WERI-Rb-1 (cell line): Measurements from ENCODE around the gene ZKSCAN5.

Source experiments
- DNase-seq: peaks from one replicate; pipeline ENCODE4 v3.0.0-alpha.2; 2020
- H3K27ac ChIP-seq: fragments of 250-450 bp; sonication (Bioruptor Pico); 2 replicates; pipeline ENCODE4 v1.5.1; 2020; ENCODE audit warnings: mild to moderate bottlenecking, moderate library complexity
- H3K27me3 ChIP-seq: fragments of 250-450 bp; sonication (Bioruptor Pico); 2 replicates; pipeline ENCODE4 v1.5.1; 2021; ENCODE audit warnings: mild to moderate bottlenecking, low read depth, moderate library complexity; ENCODE audit not compliant: insufficient read depth, severe bottlenecking
- H3K36me3 ChIP-seq: fragments of 250-450 bp; sonication (Bioruptor Pico); 2 replicates; pipeline ENCODE4 v1.5.1; 2020; ENCODE audit warnings: mild to moderate bottlenecking, moderate library complexity
- H3K4me3 ChIP-seq: 2 replicates; pipeline ENCODE4 v1.5.1; 2011; ENCODE audit warnings: low read depth, mild to moderate bottlenecking, control low read depth, low read length
- H3K9me3 ChIP-seq: fragments of 250-450 bp; sonication (Bioruptor Pico); 2 replicates; pipeline ENCODE4 v1.5.1; 2021; ENCODE audit warnings: mild to moderate bottlenecking, moderate library complexity; ENCODE audit not compliant: severe bottlenecking
- TF ChIP-seq, protein P1 (sequence below): IDR thresholded peaks from 2 replicates; pipeline ENCODE4 v1.5.1; 2011; ENCODE audit warnings: low read depth, mild to moderate bottlenecking, control low read depth, inconsistent platforms, low read length

The ZKSCAN5 gene

DNA sequence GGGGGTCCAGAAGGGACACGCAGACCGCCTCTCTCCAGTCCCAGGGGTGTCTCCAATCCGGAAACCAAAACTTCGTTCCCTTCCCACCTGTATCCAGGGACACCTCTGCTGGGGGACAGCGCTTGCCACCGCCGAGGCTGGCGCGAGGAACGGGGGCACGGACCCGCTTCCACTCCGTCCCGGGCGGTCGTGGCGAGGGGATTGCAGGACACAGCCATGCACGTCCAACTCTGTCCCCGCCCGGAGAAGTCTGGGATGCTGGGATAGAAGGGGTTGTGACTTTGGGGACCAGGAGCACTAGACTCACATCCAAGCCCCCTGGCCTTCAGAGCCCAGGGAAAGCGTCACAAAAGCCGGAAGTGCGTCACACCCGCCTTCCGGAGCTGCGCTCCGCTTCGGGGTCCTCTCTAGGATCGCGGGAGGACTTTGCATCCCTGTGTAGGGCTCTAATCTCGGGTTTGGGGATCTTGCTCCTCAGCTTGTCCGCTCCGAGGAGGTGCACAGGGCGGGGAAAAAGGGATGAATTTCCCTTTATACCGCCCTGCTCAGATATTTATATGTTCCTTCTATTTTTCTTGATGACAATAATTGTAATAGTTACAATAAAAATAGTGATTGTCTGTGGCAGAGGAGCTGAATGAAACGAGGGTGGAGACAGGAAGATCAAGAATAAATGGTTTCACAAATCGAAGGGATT, 47.5 kb downstream of the ZKSCAN5 start, which contains the start of gene FAM200A:
Gene FAM200A, minus strand, starts transcription at position 348 of the 697 bp plus-strand sequence. CDS start 3,707 bp downstream, outside the sequence.
- peaks cover 32% of the 10 kb centered on the region for H3K36me3 ChIP-seq
- TF ChIP-seq, protein P1, sequence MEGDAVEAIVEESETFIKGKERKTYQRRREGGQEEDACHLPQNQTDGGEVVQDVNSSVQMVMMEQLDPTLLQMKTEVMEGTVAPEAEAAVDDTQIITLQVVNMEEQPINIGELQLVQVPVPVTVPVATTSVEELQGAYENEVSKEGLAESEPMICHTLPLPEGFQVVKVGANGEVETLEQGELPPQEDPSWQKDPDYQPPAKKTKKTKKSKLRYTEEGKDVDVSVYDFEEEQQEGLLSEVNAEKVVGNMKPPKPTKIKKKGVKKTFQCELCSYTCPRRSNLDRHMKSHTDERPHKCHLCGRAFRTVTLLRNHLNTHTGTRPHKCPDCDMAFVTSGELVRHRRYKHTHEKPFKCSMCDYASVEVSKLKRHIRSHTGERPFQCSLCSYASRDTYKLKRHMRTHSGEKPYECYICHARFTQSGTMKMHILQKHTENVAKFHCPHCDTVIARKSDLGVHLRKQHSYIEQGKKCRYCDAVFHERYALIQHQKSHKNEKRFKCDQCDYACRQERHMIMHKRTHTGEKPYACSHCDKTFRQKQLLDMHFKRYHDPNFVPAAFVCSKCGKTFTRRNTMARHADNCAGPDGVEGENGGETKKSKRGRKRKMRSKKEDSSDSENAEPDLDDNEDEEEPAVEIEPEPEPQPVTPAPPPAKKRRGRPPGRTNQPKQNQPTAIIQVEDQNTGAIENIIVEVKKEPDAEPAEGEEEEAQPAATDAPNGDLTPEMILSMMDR = no peak
- H3K4me3 ChIP-seq = peak within 1 kb of the TSS; percentile 66
- DNase-seq = peak; percentile 91
- H3K9me3 ChIP-seq = no peaks in the 10 kb centered on the region
- H3K27ac ChIP-seq = peak within 1 kb of the TSS; percentile 73
- H3K27me3 ChIP-seq = no peaks in the 10 kb centered on the region

DNA sequence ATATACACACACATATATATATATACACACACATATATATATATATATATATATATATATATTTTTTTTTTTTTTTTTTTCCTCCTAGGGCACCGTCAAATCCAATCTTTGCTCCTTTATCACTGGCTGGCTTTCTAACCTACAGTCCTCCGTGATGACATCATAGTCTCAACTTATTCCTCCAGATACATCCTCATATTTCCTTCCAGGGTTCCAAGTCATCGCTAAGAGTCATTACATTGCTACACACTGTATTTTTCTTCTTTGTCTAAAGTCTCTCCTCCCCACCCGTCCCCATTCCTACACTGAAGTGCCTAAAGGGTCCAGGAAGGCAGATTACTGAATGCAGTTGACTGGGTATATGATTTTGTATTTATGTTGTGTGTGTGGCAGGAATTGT, 48.6 kb downstream of the ZKSCAN5 start:
- Histone ChIP-seq H3K9me3 (no peaks in the 10 kb centered on the region), H3K27ac (no peak overlapping the region), H3K27me3 (no peaks in the 10 kb centered on the region), H3K4me3 (no peak overlapping the region), H3K36me3 (peaks cover 32% of the 10 kb centered on the region)
- no peak for DNase-seq
- TF ChIP-seq, protein P1 = no peak

DNA sequence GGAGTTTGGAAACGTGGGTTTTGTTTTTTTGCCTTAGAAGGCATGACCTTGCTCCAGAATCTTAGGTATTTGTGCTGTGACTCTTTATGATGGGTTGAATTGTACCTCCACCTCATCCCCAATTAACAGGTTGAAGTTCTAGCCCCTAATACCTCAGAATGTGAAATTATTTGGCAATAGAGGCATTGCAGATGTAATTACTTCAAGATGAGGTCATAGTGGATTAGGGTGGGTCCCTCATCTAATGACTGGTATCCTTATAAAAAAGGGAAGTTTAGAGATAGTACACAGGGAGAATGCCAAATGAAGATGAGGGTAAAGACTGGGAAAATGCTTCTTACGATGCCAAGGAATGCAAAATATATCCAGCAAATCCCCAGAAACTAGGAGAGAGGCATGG, 50.5 kb downstream of the ZKSCAN5 start:
- no peak for DNase-seq
- Histone ChIP-seq H3K27ac (no peak overlapping the region), H3K4me3 (no peak overlapping the region), H3K27me3 (no peaks in the 10 kb centered on the region), H3K9me3 (no peaks in the 10 kb centered on the region), H3K36me3 (peaks cover 39% of the 10 kb centered on the region)
- TF ChIP-seq, protein P1 = no peak

DNA sequence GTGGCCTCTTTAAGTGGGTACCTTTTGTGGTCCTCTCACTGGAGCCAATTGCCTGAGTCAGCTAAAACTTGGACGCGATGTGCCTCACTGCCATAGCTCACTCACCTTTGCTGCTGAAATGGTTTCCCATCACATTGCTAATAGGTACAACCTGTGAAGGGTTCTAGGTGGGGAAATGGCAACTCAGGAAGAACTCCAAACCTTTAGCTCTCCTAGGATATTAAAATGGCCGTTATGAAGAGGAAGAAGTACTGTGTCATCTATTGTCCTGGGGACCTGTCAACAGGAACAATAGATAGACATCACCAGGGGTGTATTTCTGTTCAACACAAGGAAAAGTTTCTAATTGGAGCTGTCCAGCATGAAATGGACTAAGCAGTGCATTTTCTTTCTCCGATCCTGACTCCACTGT, 52.7 kb downstream of the ZKSCAN5 start:
- Histone ChIP-seq H3K4me3 (peak overlapping the region; percentile 90), H3K27me3 (no peaks in the 10 kb centered on the region), H3K9me3 (no peaks in the 10 kb centered on the region), H3K36me3 (peaks cover 60% of the 10 kb centered on the region), H3K27ac (no peak overlapping the region; the same call in 1 of the 2 replicates)
- TF ChIP-seq, protein P1 = no peak
- DNase-seq = no peak

DNA sequence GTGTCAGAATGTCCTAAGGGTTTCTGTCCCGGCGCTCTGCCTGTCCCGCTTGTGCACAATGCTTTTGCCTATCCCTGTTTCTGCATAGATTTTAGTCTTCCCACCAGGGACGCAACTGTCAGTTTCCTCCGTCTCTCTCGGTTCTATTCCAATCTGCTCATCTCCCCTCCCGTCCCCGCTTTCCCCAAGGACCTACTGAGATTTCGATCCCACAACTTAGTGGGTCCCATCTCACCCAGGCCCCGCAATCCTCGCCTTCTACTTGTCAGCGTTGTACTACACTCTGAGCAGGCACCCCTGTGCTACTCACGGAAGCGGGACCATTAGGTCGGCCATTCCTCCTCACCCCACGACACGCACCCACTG, 53.5 kb downstream of the ZKSCAN5 start:
- no peaks in the 10 kb centered on the region for H3K27me3 ChIP-seq
- peak overlapping the region; percentile 90 for H3K4me3 ChIP-seq
- H3K27ac ChIP-seq = peak overlapping the region; percentile 98
- H3K9me3 ChIP-seq = no peaks in the 10 kb centered on the region
- no peak for DNase-seq
- H3K36me3 ChIP-seq = peaks cover 67% of the 10 kb centered on the region
- TF ChIP-seq, protein P1 = no peak
